GM12892 (cell line): ENCODE measurements around the gene ARPP21.

ENCODE experiments used
- POLR2A ChIP-seq: IDR thresholded peaks from 2 replicates; pipeline ENCODE4 v1.6.1; 2011; ENCODE audit warnings: low read depth, low read length, control low read depth
- POLR2AphosphoS5 ChIP-seq: IDR thresholded peaks from 2 replicates; pipeline ENCODE4 v1.6.1; 2011; ENCODE audit warnings: low read depth, low read length, control low read depth
- TAF1 ChIP-seq: IDR thresholded peaks from 2 replicates; pipeline ENCODE4 v1.6.1; 2011; ENCODE audit warnings: low read depth, mild to moderate bottlenecking, control low read depth, low read length, borderline replicate concordance

DNA sequence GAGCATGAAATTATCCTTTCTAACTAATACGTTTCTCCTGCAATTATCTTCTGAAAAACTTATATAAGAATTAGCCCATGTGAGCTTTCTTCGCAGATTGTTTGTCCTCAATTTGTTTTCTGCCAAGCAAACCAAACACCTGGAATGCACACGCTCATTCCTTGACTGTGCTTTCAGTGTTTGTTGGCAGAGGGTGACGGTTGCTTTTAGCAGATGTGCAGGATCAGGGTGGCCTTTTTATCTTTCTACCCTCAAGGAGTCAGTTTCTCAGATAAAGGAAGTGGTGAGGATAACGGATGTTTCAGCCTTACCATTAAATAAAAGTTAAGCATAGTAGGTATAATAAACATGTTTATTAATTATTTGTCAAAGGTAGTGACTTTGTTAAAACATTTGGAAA is 15.2 kb downstream of the ARPP21 start:
- TF ChIP-seq POLR2AphosphoS5, result no peak
- no peak for TF ChIP-seq POLR2A
- no peak for TF ChIP-seq TAF1
